BE2C (cell line): Measurements from ENCODE around the gene HAUS3.
A peak's percentile ranks its signal among the peaks of the same experiment; 100 is the strongest.
"Not testable (repeated sequence)": the region's sequence is repeated elsewhere in the genome, so short reads cannot be mapped to it uniquely, and the experiment has no call there.

Source experiments
- DNase-seq: peaks from one replicate; pipeline ENCODE4 v3.0.0-alpha.2; 2020
- H3K27me3 ChIP-seq: fragments of 250-450 bp; sonication (Bioruptor Pico); 2 replicates; pipeline ENCODE4 v1.5.1; 2020; ENCODE audit warnings: mild to moderate bottlenecking
- H3K36me3 ChIP-seq: fragments of 250-450 bp; sonication (Bioruptor Pico); 2 replicates; pipeline ENCODE4 v1.5.1; 2020; ENCODE audit warnings: mild to moderate bottlenecking
- H3K4me1 ChIP-seq: fragments of 250-450 bp; sonication (Bioruptor Pico); 2 replicates; pipeline ENCODE4 v1.5.1; 2020
- H3K4me3 ChIP-seq: 2 replicates; pipeline ENCODE4 v1.5.1; 2011; ENCODE audit warnings: low read depth, low read length
- H3K9me3 ChIP-seq: fragments of 250-450 bp; sonication (Bioruptor Pico); 2 replicates; pipeline ENCODE4 v1.5.1; 2020
- CTCF ChIP-seq: IDR thresholded peaks from 2 replicates; pipeline ENCODE4 v1.5.1; 2012; ENCODE audit warnings: mild to moderate bottlenecking, low read depth, low read length

HAUS3 gene

GRCh38 chr4:2276581-2277325, 34.8 kb upstream of the HAUS3 start:
- no peaks in the 10 kb centered on the region for H3K9me3 ChIP-seq
- no peak for TF ChIP-seq CTCF
- no peaks in the 10 kb centered on the region for H3K36me3 ChIP-seq
- no peaks in the 10 kb centered on the region for H3K27me3 ChIP-seq
- peaks cover 8% of the 10 kb centered on the region for H3K4me1 ChIP-seq
- no peak for DNase-seq
- H3K4me3 ChIP-seq, result no peak overlapping the region

GRCh38 chr4:2275546-2276251, 33.8 kb upstream of the HAUS3 start:
- peaks cover 8% of the 10 kb centered on the region for H3K4me1 ChIP-seq
- TF ChIP-seq CTCF, result no peak

GRCh38 chr4:2275044-2275397, 33.1 kb upstream of the HAUS3 start:
- H3K36me3 ChIP-seq, DNase-seq, H3K4me3 ChIP-seq, H3K4me1 ChIP-seq, H3K9me3 ChIP-seq, H3K27me3 ChIP-seq: not testable (repeated sequence)

More at GRCh38 chr4:2275546-2276251, 33.8 kb upstream of the HAUS3 start:
- DNase-seq, result peak; percentile 5
- Histone ChIP-seq H3K4me3 (no peak overlapping the region), H3K27me3 (no peaks in the 10 kb centered on the region), H3K36me3 (no peaks in the 10 kb centered on the region), H3K9me3 (no peaks in the 10 kb centered on the region)

GRCh38 chr4:2274320-2275043, 32.6 kb upstream of the HAUS3 start:
- peaks cover 10% of the 10 kb centered on the region for H3K4me1 ChIP-seq
- no peak overlapping the region for H3K4me3 ChIP-seq
- DNase-seq, result no peak
- H3K27me3 ChIP-seq, result no peaks in the 10 kb centered on the region
- H3K36me3 ChIP-seq, result no peaks in the 10 kb centered on the region
- no peaks in the 10 kb centered on the region for H3K9me3 ChIP-seq
- no peak for TF ChIP-seq CTCF

GRCh38 chr4:2273657-2274319, 31.9 kb upstream of the HAUS3 start:
- no peak for DNase-seq
- Histone ChIP-seq H3K4me3 (no peak overlapping the region), H3K4me1 (peaks cover 16% of the 10 kb centered on the region), H3K36me3 (no peaks in the 10 kb centered on the region), H3K27me3 (no peaks in the 10 kb centered on the region), H3K9me3 (no peaks in the 10 kb centered on the region)
- TF ChIP-seq CTCF, result no peak

GRCh38 chr4:2273221-2273620, 31.3 kb upstream of the HAUS3 start:
- Histone ChIP-seq H3K9me3 (no peaks in the 10 kb centered on the region), H3K27me3 (no peaks in the 10 kb centered on the region), H3K36me3 (no peaks in the 10 kb centered on the region), H3K4me3 (no peak overlapping the region), H3K4me1 (peaks cover 16% of the 10 kb centered on the region)
- no peak for DNase-seq
- TF ChIP-seq CTCF, result no peak
